H1 (cell line): ENCODE measurements around the gene PBX3. TPM values are rescaled to one million over a fixed set of nuclear protein-coding genes. Genes with fewer than 3 reads are reported as not detected.

Experiments
- CTCF ChIA-PET: fragments of 300-600 bp; sonication (Branson Sonifier 250); formaldehyde crosslinking; loops from one replicate; lab custom pipeline; 2021; ENCODE audit not compliant: partially characterized antibody; lab: Charles Lee
- POLR2A ChIA-PET: fragments of 300-600 bp; sonication (Branson Sonifier 250); formaldehyde crosslinking; loops from one replicate; lab custom pipeline; 2021; ENCODE audit warnings: inconsistent platforms; ENCODE audit not compliant: partially characterized antibody; lab: Charles Lee
- DNase-seq, 2 experiments: peaks; one replicate each; pipeline versions ENCODE4 v3.0.0 to v3.0.0-alpha.2; 2010 to 2022; ENCODE audit warnings: low spot score in 2 of 2, low read depth in 1 of 2, mixed read lengths in 1 of 2
- FAIRE-seq: peaks from 2 replicates; lab custom pipeline; 2011; peaks lifted over from hg19 to GRCh38; lab: Jason Lieb, UNC
- H2AFZ ChIP-seq: 2 replicates; pipeline ENCODE4 v1.8.1; 2012; ENCODE audit warnings: low read length, inconsistent platforms
- H2AK5ac ChIP-seq: 2 replicates; pipeline ENCODE4 v1.6.1; 2013; ENCODE audit warnings: low read depth, low read length
- H2BK120ac ChIP-seq: replicated peaks from 2 replicates; pipeline ENCODE3; 2013; ENCODE audit warnings: low read depth, low read length, inconsistent platforms
- H2BK12ac ChIP-seq: 2 replicates; pipeline ENCODE4 v1.6.1; 2013; ENCODE audit warnings: low read depth, low read length
- H2BK15ac ChIP-seq: 2 replicates; pipeline ENCODE4 v1.6.1; 2013; ENCODE audit warnings: low read length
- H2BK20ac ChIP-seq: 2 replicates; pipeline ENCODE4 v1.6.1; 2013; ENCODE audit warnings: low read length
- H2BK5ac ChIP-seq: 2 replicates; pipeline ENCODE4 v1.6.1; 2013; ENCODE audit warnings: low read depth, low read length
- H3K14ac ChIP-seq: 2 replicates; pipeline ENCODE4 v1.6.1; 2013; ENCODE audit warnings: inconsistent platforms; ENCODE audit not compliant: insufficient read length
- H3K18ac ChIP-seq: 2 replicates; pipeline ENCODE4 v1.6.1; 2013; ENCODE audit warnings: low read length; ENCODE audit errors: extremely low read depth
- H3K23ac ChIP-seq: 2 replicates; pipeline ENCODE4 v1.6.1; 2013; ENCODE audit warnings: inconsistent platforms; ENCODE audit not compliant: insufficient read length
- H3K23me2 ChIP-seq: 2 replicates; pipeline ENCODE4 v1.6.1; 2013; ENCODE audit warnings: low read depth, low read length
- H3K27ac ChIP-seq: 2 replicates; pipeline ENCODE4 v1.6.1; 2011; ENCODE audit warnings: low read depth, low read length, inconsistent platforms
- H3K27me3 ChIP-seq, 4 experiments: replicated peaks in 1 of 4; 1 replicate in 1 of 4; 2 replicates in 3 of 4; pipeline versions ENCODE4 v1.6.1 to v1.8.1; 2011 to 2013; ENCODE audit warnings: low read length in 3 of 4, mild to moderate bottlenecking in 3 of 4, inconsistent platforms in 2 of 4, mixed read lengths in 2 of 4, moderate library complexity in 1 of 4; ENCODE audit not compliant: control insufficient read depth in 3 of 4, insufficient read depth in 3 of 4; ENCODE audit errors: extremely low read depth in 1 of 4
- H3K36me3 ChIP-seq, 4 experiments: 2 replicates each; pipeline versions ENCODE4 v1.6.1 to v1.8.1; 2011 to 2013; ENCODE audit warnings: mild to moderate bottlenecking in 4 of 4, low read length in 3 of 4, moderate library complexity in 2 of 4, control low read depth in 1 of 4, inconsistent platforms in 1 of 4; ENCODE audit not compliant: insufficient read depth in 4 of 4, control insufficient read depth in 2 of 4
- H3K4ac ChIP-seq: replicated peaks from 2 replicates; pipeline ENCODE3; 2013; ENCODE audit warnings: low read length, low read depth, mixed read lengths, inconsistent platforms; ENCODE audit not compliant: insufficient read length
- H3K4me1 ChIP-seq, 4 experiments: replicated peaks in 1 of 4; 1 replicate in 1 of 4; 2 replicates in 3 of 4; pipeline versions ENCODE4 v1.6.1 to v1.8.1; 2011 to 2013; ENCODE audit warnings: low read length in 3 of 4, inconsistent platforms in 2 of 4, mixed read lengths in 1 of 4; ENCODE audit not compliant: insufficient read depth in 4 of 4, control insufficient read depth in 3 of 4
- H3K4me2 ChIP-seq, 2 experiments: 2 replicates each; pipeline versions ENCODE4 v1.6.1 to v1.8.1; 2011 to 2013; ENCODE audit warnings: low read depth in 2 of 2, low read length in 2 of 2, control low read depth in 1 of 2, inconsistent platforms in 1 of 2, mild to moderate bottlenecking in 1 of 2; ENCODE audit not compliant: insufficient read depth in 1 of 2
- H3K4me3 ChIP-seq, 4 experiments: fragments of 200-600, 300-600 bp in 1 of 4; sonication (generic), shearing (Covaris generic), sonication (Bioruptor Twin) in 1 of 4; 2 replicates each; pipeline versions ENCODE4 v1.5.1 to v1.8.1; 2011 to 2016; ENCODE audit warnings: low read length in 4 of 4, low read depth in 3 of 4, control low read depth in 2 of 4, inconsistent platforms in 2 of 4, mild to moderate bottlenecking in 2 of 4, mixed read lengths in 1 of 4, moderate library complexity in 1 of 4; ENCODE audit not compliant: insufficient read depth in 2 of 4; ENCODE audit errors: extremely low read depth in 1 of 4
- H3K56ac ChIP-seq: replicated peaks from 2 replicates; pipeline ENCODE3; 2013; ENCODE audit warnings: low read depth, mild to moderate bottlenecking, mixed read lengths, low read length, inconsistent platforms; ENCODE audit not compliant: insufficient read length
- H3K79me1 ChIP-seq: 2 replicates; pipeline ENCODE4 v1.6.1; 2013; ENCODE audit warnings: low read depth, low read length, control low read depth
- H3K79me2 ChIP-seq, 2 experiments: 2 replicates each; pipeline versions ENCODE4 v1.6.1 to v1.8.1; 2012 to 2013; ENCODE audit warnings: low read length in 2 of 2, mild to moderate bottlenecking in 2 of 2, inconsistent platforms in 1 of 2; ENCODE audit not compliant: insufficient read depth in 2 of 2, control insufficient read depth in 1 of 2
- H3K9ac ChIP-seq, 4 experiments: replicated peaks in 1 of 4; 1 replicate in 1 of 4; 2 replicates in 3 of 4; pipeline versions ENCODE4 v1.6.1 to v1.8.1; 2011 to 2013; ENCODE audit warnings: low read depth in 3 of 4, low read length in 3 of 4, control low read depth in 2 of 4, mild to moderate bottlenecking in 2 of 4, moderate library complexity in 2 of 4, inconsistent platforms in 1 of 4; ENCODE audit errors: extremely low read depth in 1 of 4
- H3K9me3 ChIP-seq, 2 experiments: 2 replicates each; pipeline versions ENCODE4 v1.6.1 to v1.8.1; 2012 to 2013; ENCODE audit warnings: mild to moderate bottlenecking in 2 of 2, moderate library complexity in 2 of 2, control low read depth in 1 of 2, inconsistent platforms in 1 of 2, low read depth in 1 of 2, low read length in 1 of 2, mixed read lengths in 1 of 2; ENCODE audit not compliant: insufficient read depth in 2 of 2
- H4K20me1 ChIP-seq, 2 experiments: replicated peaks in 1 of 2; 2 replicates each; pipeline versions ENCODE3 to v1.8.1; 2011 to 2013; ENCODE audit warnings: inconsistent platforms in 2 of 2, low read length in 2 of 2, mild to moderate bottlenecking in 1 of 2; ENCODE audit not compliant: insufficient read depth in 2 of 2, control insufficient read depth in 1 of 2
- H4K5ac ChIP-seq: 2 replicates; pipeline ENCODE4 v1.6.1; 2013; ENCODE audit warnings: low read length, low read depth, mixed read lengths, inconsistent platforms; ENCODE audit not compliant: insufficient read length
- H4K8ac ChIP-seq: 2 replicates; pipeline ENCODE4 v1.8.0; 2013; ENCODE audit warnings: mild to moderate bottlenecking, moderate library complexity, low read length, inconsistent platforms; ENCODE audit not compliant: insufficient read depth; ENCODE audit errors: extremely low read depth
- H4K91ac ChIP-seq: replicated peaks from 2 replicates; pipeline ENCODE3; 2013; ENCODE audit warnings: low read length, mixed read lengths, inconsistent platforms; ENCODE audit not compliant: insufficient read length
- CBX5 ChIP-seq: fragments of 300-800, 300-1000 bp; sonication (generic); IDR thresholded peaks from 2 replicates; pipeline ENCODE4 v1.7.1; 2016; ENCODE audit warnings: antibody characterized with exemption, low read length, low read depth
- CEBPB ChIP-seq: IDR thresholded peaks from 2 replicates; pipeline ENCODE4 v1.6.1; 2012; ENCODE audit warnings: low read depth, low read length
- CTBP2 ChIP-seq: IDR thresholded peaks from 2 replicates; pipeline ENCODE4 v1.7.0; 2011; ENCODE audit warnings: borderline replicate concordance, mild to moderate bottlenecking, moderate library complexity, mixed read lengths, low read length; ENCODE audit not compliant: insufficient read depth, insufficient read length
- EP300 ChIP-seq, 2 experiments: IDR thresholded peaks; 1 replicate in 1 of 2; 2 replicates in 1 of 2; pipeline ENCODE4 v1.6.1; 2011 to 2012; ENCODE audit warnings: low read depth in 2 of 2, low read length in 2 of 2, mild to moderate bottlenecking in 2 of 2, borderline replicate concordance in 1 of 2, inconsistent platforms in 1 of 2, moderate library complexity in 1 of 2
- FOSL1 ChIP-seq: IDR thresholded peaks from 2 replicates; pipeline ENCODE4 v1.6.1; 2011; ENCODE audit warnings: mild to moderate bottlenecking, low read depth, low read length, moderate library complexity; ENCODE audit not compliant: insufficient read depth
- GABPA ChIP-seq: IDR thresholded peaks from 2 replicates; pipeline ENCODE4 v1.6.1; 2011; ENCODE audit warnings: mild to moderate bottlenecking, low read length, moderate library complexity, borderline replicate concordance; ENCODE audit not compliant: insufficient read depth
- NANOG ChIP-seq: IDR thresholded peaks from 2 replicates; pipeline ENCODE4 v1.6.1; 2011; ENCODE audit warnings: low read length, low read depth, mild to moderate bottlenecking, inconsistent platforms; ENCODE audit not compliant: insufficient read depth, poor library complexity, severe bottlenecking
- PHF8 ChIP-seq: fragments of 200-600 bp; sonication (generic); conservative IDR thresholded peaks from 2 replicates; pipeline ENCODE4 v1.7.1; 2012; ENCODE audit warnings: low read depth, mild to moderate bottlenecking, inconsistent platforms, low read length, moderate library complexity
- POLR2AphosphoS5 ChIP-seq: IDR thresholded peaks from 2 replicates; pipeline ENCODE4 v1.6.1; 2011; ENCODE audit warnings: low read depth, low read length
- SIRT6 ChIP-seq: IDR thresholded peaks from one replicate; pipeline ENCODE4 v1.7.1; 2012; ENCODE audit warnings: low read length, inconsistent platforms
- SP1 ChIP-seq: IDR thresholded peaks from 2 replicates; pipeline ENCODE4 v1.6.1; 2011; ENCODE audit warnings: low read depth, low read length
- SP2 ChIP-seq: IDR thresholded peaks from 2 replicates; pipeline ENCODE4 v1.6.1; 2012; ENCODE audit warnings: mild to moderate bottlenecking, low read length, inconsistent platforms
- TCF12 ChIP-seq: IDR thresholded peaks from 2 replicates; pipeline ENCODE4 v1.6.1; 2011; ENCODE audit warnings: low read depth, mild to moderate bottlenecking, low read length
- WGBS, 2 experiments: shearing (Covaris generic) in 1 of 2; methylation state at CpG; one replicate each; pipeline versions ENCODE4 v1.1.6 to v1.1.7; 2013 to 2015; ENCODE audit warnings: low lambda C conversion rate in 2 of 2, mixed read lengths in 2 of 2, inconsistent platforms in 1 of 2, low coverage in 1 of 2, missing lambda C conversion rate in 1 of 2; ENCODE audit not compliant: insufficient replicate concordance in 2 of 2, insufficient coverage in 1 of 2, insufficient read length in 1 of 2; ENCODE audit errors: extremely low coverage in 1 of 2, missing lambda C conversion rate in 1 of 2; 5-methylcytosine and 5-hydroxymethylcytosine counted together
- polyA plus RNA-seq, 7 experiments: library from polyadenylated mRNA; depleted of rRNA in 3 of 7; stranded (reverse) in 5 of 7; unstranded in 2 of 7; fragments of >200 nt in 5 of 7; fragments of 200-250 nt in 2 of 7; gene quantifications; 1 replicate in 5 of 7; 2 replicates in 1 of 7; 4 replicates in 1 of 7; pipeline versions ENCODE4 v1.2.1 to v1.2.3, GENCODE V29; 2011 to 2013; ENCODE audit warnings: missing spikeins in 2 of 7, mixed read lengths in 2 of 7
- total RNA-seq: library from RNA; stranded (reverse); fragmentation: NEBNext Ultra II Directional; extraction: Animal tissue kit (Norgen Biotek cat#: 25700); gene quantifications from 2 replicates; pipeline ENCODE4 v1.2.1, GENCODE V29; 2021
- TF ChIP-seq, protein P1 (sequence below): IDR thresholded peaks from 2 replicates; pipeline ENCODE4 v1.6.1; 2012; ENCODE audit warnings: inconsistent platforms

The PBX3 gene
- total and polyA plus RNA-seq, 2 of the 8 experiments (the other 6 are each of a cell fraction or from before 2014, with no cell fraction given), result 22.7 to 44.3 TPM

DNA sequence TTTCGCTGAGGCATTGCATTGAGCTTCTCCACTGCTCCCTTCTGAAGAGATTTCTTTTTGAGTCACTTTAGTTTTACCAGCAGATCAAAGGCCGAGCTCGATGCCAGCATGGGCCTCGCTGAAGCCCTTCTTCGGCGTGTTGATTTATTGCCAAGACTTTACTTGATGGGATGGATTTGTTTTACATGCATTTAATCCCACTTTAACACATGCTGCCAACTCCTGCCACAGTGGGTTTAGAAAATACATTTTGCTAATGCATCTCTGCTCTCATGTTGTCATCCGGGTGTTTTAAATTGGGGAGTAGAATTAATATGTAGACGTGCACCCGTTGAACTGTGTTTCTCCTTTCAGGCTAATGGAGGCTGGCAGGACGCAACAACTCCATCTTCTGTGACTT is 218.3 kb downstream of the PBX3 start:
- Histone ChIP-seq H3K4me3 (no peak overlapping the region), H3K23me2 (no peaks in the 10 kb centered on the region; the same call in 1 of the 2 replicates), H3K79me1 (no peaks in the 10 kb centered on the region), H2BK5ac (no peak overlapping the region), H3K36me3 (peaks cover 0 to 25% (median 9%) of the 10 kb centered on the region in 4 experiments; a peak in 6 of 8 replicates), H3K14ac (no peak overlapping the region), H2BK12ac (no peak overlapping the region), H3K4me1 (no peaks in the 10 kb centered on the region), H3K79me2 (no peaks in the 10 kb centered on the region), H3K9ac (no peak overlapping the region), H3K9me3 (no peaks in the 10 kb centered on the region), H3K18ac (no peak overlapping the region), H4K91ac (no peak overlapping the region), H3K4ac (no peak overlapping the region), H2BK120ac (no peak overlapping the region), H3K56ac (no peak overlapping the region), H4K8ac (no peak overlapping the region), H4K20me1 (no peaks in the 10 kb centered on the region), H2BK15ac (no peak overlapping the region), H3K4me2 (no peak overlapping the region), H2AFZ (no peak overlapping the region), H2AK5ac (no peak overlapping the region), H4K5ac (no peak overlapping the region), H3K27me3 (no peaks in the 10 kb centered on the region), H3K27ac (no peak overlapping the region), H2BK20ac (no peak overlapping the region), H3K23ac (no peak overlapping the region)
- ChIA-PET CTCF (no interaction called here), POLR2A (no interaction called here)
- FAIRE-seq (no peak), DNase-seq (no peak)
- WGBS, 2 experiments, result 93% methylated on average over 10 of the region's 10 CpGs; no CpG with 5 or more reads in 1 of the 2 experiments
- no peak for TF ChIP-seq GABPA
- TF ChIP-seq PHF8, result no peak
- TF ChIP-seq FOSL1, result no peak
- TF ChIP-seq SP2, result no peak
- no peak for TF ChIP-seq CEBPB
- TF ChIP-seq SIRT6, result no peak
- TF ChIP-seq POLR2AphosphoS5, result no peak
- TF ChIP-seq CBX5, result no peak
- no peak for TF ChIP-seq CTBP2
- TF ChIP-seq, protein P1, sequence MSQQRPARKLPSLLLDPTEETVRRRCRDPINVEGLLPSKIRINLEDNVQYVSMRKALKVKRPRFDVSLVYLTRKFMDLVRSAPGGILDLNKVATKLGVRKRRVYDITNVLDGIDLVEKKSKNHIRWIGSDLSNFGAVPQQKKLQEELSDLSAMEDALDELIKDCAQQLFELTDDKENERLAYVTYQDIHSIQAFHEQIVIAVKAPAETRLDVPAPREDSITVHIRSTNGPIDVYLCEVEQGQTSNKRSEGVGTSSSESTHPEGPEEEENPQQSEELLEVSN, result no peak
- no peak for TF ChIP-seq TCF12
- TF ChIP-seq SP1, result no peak
- no peak for TF ChIP-seq NANOG
- TF ChIP-seq EP300 (IDR thresholded peaks at IDR 0.05; ENCODE audit: borderline replicate concordance in 1 of 2, low read depth in 2 of 2, low read length in 2 of 2), result no peak
